ENCODE measurements around the gene RNF141.

Gene RNF141

GRCh38 chr11:10476342-10476741, 64.6 kb downstream of the RNF141 start:
- Histone ChIP-seq H3K27me3 (no peaks in the 10 kb centered on the region), H3K4me3 (no peak overlapping the region), H3K4me1 (no peaks in the 10 kb centered on the region), H3K9me3 (no peaks in the 10 kb centered on the region), H3K36me3 (no peaks in the 10 kb centered on the region), H3K27ac (no peak overlapping the region)
- intact Hi-C loops (cut with DNase I; ENCODE audit: low total_unique reads), result no loop called here
- DNase-seq, result peak in 1 of 2 donors; percentile 27
- TF ChIP-seq CTCF (IDR thresholded peaks at IDR 0.05), result no peak

GRCh38 chr11:10474551-10474950, 66.4 kb downstream of the RNF141 start:
- intact Hi-C loops (cut with DNase I; ENCODE audit: low total_unique reads), result no loop called here
- Histone ChIP-seq H3K9me3 (no peaks in the 10 kb centered on the region), H3K27me3 (no peaks in the 10 kb centered on the region), H3K27ac (no peak overlapping the region), H3K4me3 (no peak overlapping the region), H3K4me1 (no peaks in the 10 kb centered on the region), H3K36me3 (no peaks in the 10 kb centered on the region)
- peak in 1 of 2 donors; percentile 25 for DNase-seq
- no peak for TF ChIP-seq CTCF (IDR thresholded peaks at IDR 0.05)

- no peak for TF ChIP-seq CTCF (IDR thresholded peaks at IDR 0.05)
- no peaks in the 10 kb centered on the region for H3K27me3 ChIP-seq
- H3K4me3 ChIP-seq, result no peak overlapping the region
- intact Hi-C loops (cut with DNase I; ENCODE audit: low total_unique reads), result no loop called here
- no peak for DNase-seq
- H3K27ac ChIP-seq, result no peak overlapping the region
- H3K36me3 ChIP-seq, result no peaks in the 10 kb centered on the region
- no peaks in the 10 kb centered on the region for H3K4me1 ChIP-seq
- H3K9me3 ChIP-seq, result no peaks in the 10 kb centered on the region
Measured at GRCh38 chr11:10473371-10473770, 67.6 kb downstream of the RNF141 start.

GRCh38 chr11:10462746-10463300, 78.2 kb downstream of the RNF141 start:
- no peak overlapping the region for H3K4me3 ChIP-seq
- peaks cover 0 to 13% (median 0%) of the 10 kb centered on the region in 3 donors for H3K36me3 ChIP-seq
- no peak for DNase-seq
- TF ChIP-seq CTCF (IDR thresholded peaks at IDR 0.05), result no peak
- H3K27ac ChIP-seq, result no peak overlapping the region
- H3K27me3 ChIP-seq, result peaks cover 0 to 4% of the 10 kb centered on the region in 2 donors
- H3K9me3 ChIP-seq, result no peaks in the 10 kb centered on the region
- intact Hi-C loops (cut with DNase I; ENCODE audit: low total_unique reads), result no loop called here
- H3K4me1 ChIP-seq, result no peaks in the 10 kb centered on the region

Data from tibial artery (tissue), 4 donors.